Activated CD4-positive, alpha-beta T cell treated with anti-CD3 and anti-CD28 coated beads for 24 hours (primary cell): Measurements from ENCODE around the gene IL17A.
"Not testable (repeated sequence)": the region's sequence is repeated elsewhere in the genome, so short reads cannot be mapped to it uniquely, and the experiment has no call there.

Experiments
- DNase-seq, 2 donors: peaks; one replicate each; pipeline ENCODE4 v3.0.0-alpha.2; 2020; ENCODE audit warnings: low read depth in 2 of 2

The IL17A gene

GRCh38 chr6:52164319-52165094 is 21.7 kb upstream of the IL17A start:
- DNase-seq, result no peak

GRCh38 chr6:52167267-52167666 is 18.9 kb upstream of the IL17A start:
- DNase-seq, result no peak

- DNase-seq, result not testable (repeated sequence)
Observed at GRCh38 chr6:52168351-52168750, 17.8 kb upstream of the IL17A start.

- no peak for DNase-seq
Observed at GRCh38 chr6:52174118-52174517, 12.1 kb upstream of the IL17A start.

GRCh38 chr6:52176550-52176949 is 9.6 kb upstream of the IL17A start:
- DNase-seq, result no peak

GRCh38 chr6:52177961-52178360 is 8.2 kb upstream of the IL17A start:
- DNase-seq, result no peak

- no peak for DNase-seq
Observed at GRCh38 chr6:52180787-52181558, 5.2 kb upstream of the IL17A start.

GRCh38 chr6:52183131-52183713 is 3.0 kb upstream of the IL17A start:
- DNase-seq, result no peak

- DNase-seq, result no peak
Observed at GRCh38 chr6:52186480-52186879, 305 bp downstream of the IL17A start.

- no peak for DNase-seq
Observed at GRCh38 chr6:52187098-52187497, 923 bp downstream of the IL17A start.

- DNase-seq, result no peak
Observed at GRCh38 chr6:52189974-52190373, 3.8 kb downstream of the IL17A start.

- no peak for DNase-seq
Observed at GRCh38 chr6:52190409-52190808, 4.2 kb downstream of the IL17A start.

- DNase-seq, result no peak
Observed at GRCh38 chr6:52191824-52192223, 5.6 kb downstream of the IL17A start.

- DNase-seq, result no peak
Observed at GRCh38 chr6:52195886-52196285, 9.7 kb downstream of the IL17A start.

GRCh38 chr6:52200088-52200487 is 13.9 kb downstream of the IL17A start:
- not testable (repeated sequence) for DNase-seq

GRCh38 chr6:52201046-52201445 is 14.9 kb downstream of the IL17A start:
- DNase-seq, result no peak

- no peak for DNase-seq
Observed at GRCh38 chr6:52201493-52201892, 15.3 kb downstream of the IL17A start.

- DNase-seq, result no peak
Observed at GRCh38 chr6:52207066-52207465, 20.9 kb downstream of the IL17A start.

- DNase-seq, result no peak
Observed at GRCh38 chr6:52208612-52209011, 22.4 kb downstream of the IL17A start.

- no peak for DNase-seq
Observed at GRCh38 chr6:52209770-52210169, 23.6 kb downstream of the IL17A start.

- no peak for DNase-seq
Observed at GRCh38 chr6:52210227-52210626, 24.1 kb downstream of the IL17A start.

- no peak for DNase-seq
Observed at GRCh38 chr6:52213127-52213526, 27.0 kb downstream of the IL17A start.

- no peak for DNase-seq
Observed at GRCh38 chr6:52215787-52216186, 29.6 kb downstream of the IL17A start.
